Measurements from ENCODE around the gene OR5K4.

OR5K4 gene

DNA sequence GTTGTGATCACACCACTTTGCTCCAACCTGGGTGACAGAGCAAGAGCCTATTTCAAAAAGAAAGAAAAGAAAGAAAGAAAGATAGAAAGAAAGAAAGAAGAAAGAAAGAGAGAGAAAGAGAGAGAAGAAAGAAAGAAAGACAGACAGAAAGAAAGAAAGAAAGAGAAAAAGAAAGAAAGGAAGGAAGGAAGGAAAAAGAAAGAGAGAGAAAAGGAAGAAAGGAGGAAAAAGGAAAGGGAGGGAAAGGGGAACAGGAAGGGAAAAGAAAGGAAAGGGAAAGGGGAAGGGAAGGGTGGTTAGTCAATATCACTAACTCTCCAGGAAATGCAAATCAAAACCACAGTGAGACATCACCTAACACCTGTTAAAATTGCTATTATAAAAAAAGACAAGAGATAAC is 18.2 kb downstream of the OR5K4 start:
- Histone ChIP-seq H3K27ac (ENCODE audit: low read length) (no peak overlapping the region), H4K20me1 (ENCODE audit: insufficient read depth, low read length) (no peaks in the 10 kb centered on the region), H3K4me3 (ENCODE audit: low read depth in 1 of 2, low read length in 2 of 2) (no peak overlapping the region), H3K36me3 (ENCODE audit: insufficient read depth, low read length) (no peaks in the 10 kb centered on the region), H3K4me1 (ENCODE audit: insufficient read depth, low read length) (no peaks in the 10 kb centered on the region), H3K4me2 (ENCODE audit: insufficient read depth, low read length) (no peak overlapping the region), H3K27me3 (ENCODE audit: insufficient read depth, low read length, poor library complexity) (no peaks in the 10 kb centered on the region), H3K9me3 (ENCODE audit: insufficient read depth, low read length, severe bottlenecking) (no peaks in the 10 kb centered on the region), H3K9ac (ENCODE audit: low read depth, low read length) (no peak overlapping the region), H2AFZ (ENCODE audit: low read depth, low read length) (no peak overlapping the region), H3K79me2 (ENCODE audit: insufficient read depth, low read length) (no peaks in the 10 kb centered on the region)
- DNase-seq (no peak), ATAC-seq (ENCODE audit: insufficient read depth, low read depth) (no peak)
- TF ChIP-seq EZH2 (IDR thresholded peaks at IDR 0.05; ENCODE audit: borderline replicate concordance, low read depth, low read length, severe bottlenecking) = no peak
- TF ChIP-seq, protein P1, sequence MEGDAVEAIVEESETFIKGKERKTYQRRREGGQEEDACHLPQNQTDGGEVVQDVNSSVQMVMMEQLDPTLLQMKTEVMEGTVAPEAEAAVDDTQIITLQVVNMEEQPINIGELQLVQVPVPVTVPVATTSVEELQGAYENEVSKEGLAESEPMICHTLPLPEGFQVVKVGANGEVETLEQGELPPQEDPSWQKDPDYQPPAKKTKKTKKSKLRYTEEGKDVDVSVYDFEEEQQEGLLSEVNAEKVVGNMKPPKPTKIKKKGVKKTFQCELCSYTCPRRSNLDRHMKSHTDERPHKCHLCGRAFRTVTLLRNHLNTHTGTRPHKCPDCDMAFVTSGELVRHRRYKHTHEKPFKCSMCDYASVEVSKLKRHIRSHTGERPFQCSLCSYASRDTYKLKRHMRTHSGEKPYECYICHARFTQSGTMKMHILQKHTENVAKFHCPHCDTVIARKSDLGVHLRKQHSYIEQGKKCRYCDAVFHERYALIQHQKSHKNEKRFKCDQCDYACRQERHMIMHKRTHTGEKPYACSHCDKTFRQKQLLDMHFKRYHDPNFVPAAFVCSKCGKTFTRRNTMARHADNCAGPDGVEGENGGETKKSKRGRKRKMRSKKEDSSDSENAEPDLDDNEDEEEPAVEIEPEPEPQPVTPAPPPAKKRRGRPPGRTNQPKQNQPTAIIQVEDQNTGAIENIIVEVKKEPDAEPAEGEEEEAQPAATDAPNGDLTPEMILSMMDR (IDR thresholded peaks at IDR 0.05; ENCODE audit: borderline replicate concordance, extremely low read depth, low read length, poor library complexity, severe bottlenecking) = no peak

DNA sequence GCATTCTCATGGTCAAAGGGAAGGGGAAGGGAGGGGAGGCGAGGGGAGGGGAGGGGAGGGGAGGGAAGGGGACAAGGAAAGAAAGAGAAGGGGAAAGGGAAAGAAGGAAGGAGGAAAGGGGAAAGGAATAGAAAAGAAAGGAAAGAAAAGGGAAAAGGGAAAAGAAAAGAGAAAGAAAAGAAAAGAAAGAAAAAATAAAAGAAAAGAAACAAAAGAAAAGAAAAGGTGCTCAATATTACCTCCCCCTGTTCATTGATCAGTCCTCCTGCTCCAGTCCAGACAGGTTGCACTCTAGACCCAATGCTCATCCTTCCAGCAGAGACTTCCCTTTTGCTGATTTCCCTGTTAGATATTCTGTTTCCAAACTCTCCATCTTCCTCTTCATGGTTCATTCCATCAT is 18.8 kb downstream of the OR5K4 start:
- Histone ChIP-seq H3K4me3 (ENCODE audit: low read depth in 1 of 2, low read length in 2 of 2) (no peak overlapping the region), H3K27me3 (ENCODE audit: insufficient read depth, low read length, poor library complexity) (no peaks in the 10 kb centered on the region), H3K27ac (ENCODE audit: low read length) (no peak overlapping the region), H2AFZ (ENCODE audit: low read depth, low read length) (no peak overlapping the region), H3K4me1 (ENCODE audit: insufficient read depth, low read length) (no peaks in the 10 kb centered on the region), H3K9me3 (ENCODE audit: insufficient read depth, low read length, severe bottlenecking) (no peaks in the 10 kb centered on the region), H3K79me2 (ENCODE audit: insufficient read depth, low read length) (no peaks in the 10 kb centered on the region), H3K4me2 (ENCODE audit: insufficient read depth, low read length) (no peak overlapping the region), H3K36me3 (ENCODE audit: insufficient read depth, low read length) (no peaks in the 10 kb centered on the region), H4K20me1 (ENCODE audit: insufficient read depth, low read length) (no peaks in the 10 kb centered on the region), H3K9ac (ENCODE audit: low read depth, low read length) (no peak overlapping the region)
- DNase-seq = no peak
- TF ChIP-seq, protein P1 (IDR thresholded peaks at IDR 0.05; ENCODE audit: borderline replicate concordance, extremely low read depth, low read length, poor library complexity, severe bottlenecking) = no peak
- TF ChIP-seq EZH2 (IDR thresholded peaks at IDR 0.05; ENCODE audit: borderline replicate concordance, low read depth, low read length, severe bottlenecking) = no peak
- ATAC-seq (ENCODE audit: insufficient read depth, low read depth) = no peak

DNA sequence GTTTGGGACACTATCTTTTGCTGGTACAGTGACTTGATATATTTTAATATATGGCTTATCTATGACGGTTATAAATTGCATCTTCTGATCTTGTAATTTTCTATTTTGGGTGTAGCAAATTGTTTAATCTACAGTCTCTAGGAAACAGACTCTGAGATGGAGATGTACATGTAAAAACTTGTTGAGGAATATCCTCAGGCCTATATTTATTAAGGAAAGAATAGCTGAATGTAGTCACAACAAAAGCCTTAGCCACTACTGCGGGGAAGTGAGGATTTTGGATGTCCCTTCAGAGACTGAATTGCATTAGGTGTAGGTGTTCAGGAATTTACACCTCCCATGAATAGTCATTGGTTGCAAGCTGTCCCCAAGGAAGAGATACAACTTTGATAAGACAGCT is 23.0 kb downstream of the OR5K4 start:
- H3K79me2 ChIP-seq (ENCODE audit: insufficient read depth, low read length) = no peaks in the 10 kb centered on the region
- H3K27me3 ChIP-seq (ENCODE audit: insufficient read depth, low read length, poor library complexity) = no peaks in the 10 kb centered on the region
- no peak overlapping the region for H2AFZ ChIP-seq (ENCODE audit: low read depth, low read length)
- H3K9me3 ChIP-seq (ENCODE audit: insufficient read depth, low read length, severe bottlenecking) = no peaks in the 10 kb centered on the region
- H3K4me3 ChIP-seq (ENCODE audit: low read depth in 1 of 2, low read length in 2 of 2) = no peak overlapping the region
- no peak overlapping the region for H3K27ac ChIP-seq (ENCODE audit: low read length)
- H4K20me1 ChIP-seq (ENCODE audit: insufficient read depth, low read length) = no peaks in the 10 kb centered on the region
- H3K4me2 ChIP-seq (ENCODE audit: insufficient read depth, low read length) = no peak overlapping the region
- no peak overlapping the region for H3K9ac ChIP-seq (ENCODE audit: low read depth, low read length)
- H3K36me3 ChIP-seq (ENCODE audit: insufficient read depth, low read length) = no peaks in the 10 kb centered on the region
- TF ChIP-seq, protein P1 (IDR thresholded peaks at IDR 0.05; ENCODE audit: borderline replicate concordance, extremely low read depth, low read length, poor library complexity, severe bottlenecking) = no peak
- TF ChIP-seq EZH2 (IDR thresholded peaks at IDR 0.05; ENCODE audit: borderline replicate concordance, low read depth, low read length, severe bottlenecking) = no peak
- no peaks in the 10 kb centered on the region for H3K4me1 ChIP-seq (ENCODE audit: insufficient read depth, low read length)
- DNase-seq = no peak
- ATAC-seq (ENCODE audit: insufficient read depth, low read depth) = no peak

DNA sequence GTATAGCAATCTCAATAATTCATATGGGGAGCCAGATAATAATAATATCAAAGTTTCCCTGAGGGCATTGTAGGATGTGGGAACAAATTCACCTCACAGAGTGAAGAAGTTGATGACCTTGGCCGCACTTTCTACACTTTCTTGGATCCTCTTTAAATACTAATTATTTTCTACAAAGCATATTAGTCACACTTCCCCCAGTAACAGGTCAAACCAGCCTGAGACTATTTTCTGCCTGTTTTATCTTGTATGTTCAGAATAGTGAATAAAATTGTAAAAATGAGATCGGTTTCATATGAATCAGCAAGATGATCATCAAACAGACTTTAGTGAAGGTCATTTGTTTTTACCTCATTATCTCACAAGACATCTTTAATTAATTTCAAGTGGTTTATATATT is 34.5 kb downstream of the OR5K4 start:
- DNase-seq = no peak
- H3K36me3 ChIP-seq (ENCODE audit: insufficient read depth, low read length) = no peaks in the 10 kb centered on the region
- H4K20me1 ChIP-seq (ENCODE audit: insufficient read depth, low read length) = no peaks in the 10 kb centered on the region
- H3K27ac ChIP-seq (ENCODE audit: low read length) = no peak overlapping the region
- H3K9me3 ChIP-seq (ENCODE audit: insufficient read depth, low read length, severe bottlenecking) = no peaks in the 10 kb centered on the region
- H3K79me2 ChIP-seq (ENCODE audit: insufficient read depth, low read length) = no peaks in the 10 kb centered on the region
- no peak overlapping the region for H3K4me2 ChIP-seq (ENCODE audit: insufficient read depth, low read length)
- H3K27me3 ChIP-seq (ENCODE audit: insufficient read depth, low read length, poor library complexity) = no peaks in the 10 kb centered on the region
- TF ChIP-seq, protein P1 (IDR thresholded peaks at IDR 0.05; ENCODE audit: borderline replicate concordance, extremely low read depth, low read length, poor library complexity, severe bottlenecking) = no peak
- no peak for TF ChIP-seq EZH2 (IDR thresholded peaks at IDR 0.05; ENCODE audit: borderline replicate concordance, low read depth, low read length, severe bottlenecking)
- ATAC-seq (ENCODE audit: insufficient read depth, low read depth) = no peak
- H3K4me1 ChIP-seq (ENCODE audit: insufficient read depth, low read length) = no peaks in the 10 kb centered on the region
- no peak overlapping the region for H3K4me3 ChIP-seq (ENCODE audit: low read depth in 1 of 2, low read length in 2 of 2)
- H3K9ac ChIP-seq (ENCODE audit: low read depth, low read length) = no peak overlapping the region
- H2AFZ ChIP-seq (ENCODE audit: low read depth, low read length) = no peak overlapping the region
